Breast epithelium (tissue), 4 donors: Measurements from ENCODE around the gene ACOT12. TPM values are rescaled to one million over a fixed set of nuclear protein-coding genes. Genes with fewer than 3 reads are reported as not detected.
"Not testable (repeated sequence)": the region's sequence is repeated elsewhere in the genome, so short reads cannot be mapped to it uniquely, and the experiment has no call there.

Experiments
- DNase-seq, 2 donors: peaks; one replicate each; pipeline ENCODE4 v3.0.0-alpha.2; 2019; ENCODE audit warnings: low spot score in 2 of 2
- H3K27ac ChIP-seq, 2 donors: fragments of 200-600 bp; sonication (generic) in 1 of 2; one replicate each; pipeline ENCODE4 v1.5.1; 2016 to 2019; ENCODE audit warnings: mild to moderate bottlenecking in 1 of 2
- H3K27me3 ChIP-seq, 2 donors: fragments of 200-600 bp; sonication (generic) in 1 of 2; one replicate each; pipeline versions ENCODE4 v1.5.1 to v1.6.0; 2017 to 2019; ENCODE audit warnings: control low read depth in 1 of 2, mild to moderate bottlenecking in 1 of 2
- H3K36me3 ChIP-seq: fragments of 200-600 bp; one replicate; pipeline ENCODE4 v1.5.1; 2019
- H3K4me1 ChIP-seq, 2 donors: fragments of 200-600 bp; sonication (generic); one replicate each; pipeline ENCODE4 v1.5.1; 2016 to 2019; ENCODE audit warnings: control low read depth in 1 of 2
- H3K4me3 ChIP-seq, 3 donors: fragments of 200-600 bp; sonication (generic); 1 replicate in 2 of 3; 2 replicates in 1 of 3; pipeline ENCODE4 v1.5.1; 2016 to 2019; ENCODE audit warnings: mild to moderate bottlenecking in 3 of 3, moderate library complexity in 2 of 3
- H3K9me3 ChIP-seq, 2 donors: fragments of 200-600 bp; sonication (generic) in 1 of 2; one replicate each; pipeline ENCODE4 v1.5.1; 2016 to 2019; ENCODE audit warnings: control low read depth in 1 of 2
- CTCF ChIP-seq, 3 donors: fragments of 450-650 bp; IDR thresholded peaks; one replicate each; pipeline ENCODE4 v1.5.1; 2016 to 2017; ENCODE audit warnings: antibody characterized with exemption in 3 of 3, mild to moderate bottlenecking in 3 of 3, moderate library complexity in 3 of 3
- POLR2A ChIP-seq: fragments of 450-650 bp; IDR thresholded peaks from one replicate; pipeline ENCODE4 v1.6.1; 2016; ENCODE audit warnings: antibody characterized with exemption, mild to moderate bottlenecking, moderate library complexity
- POLR2AphosphoS5 ChIP-seq, 3 donors: sonication (generic); formaldehyde crosslinking; IDR thresholded peaks; one replicate each; pipeline ENCODE4 v1.6.1; 2017; ENCODE audit warnings: antibody characterized with exemption in 3 of 3
- intact Hi-C: fragments of 100-400 bp; cut with DNase I; formaldehyde crosslinking; loops from one replicate; pipeline ENCODE4 v1.15.1; 2023; ENCODE audit warnings: low total_unique reads
- total RNA-seq, 3 donors: library from RNA; depleted of rRNA; stranded (reverse); fragments of >200 nt; gene quantifications; one replicate each; pipeline ENCODE4 v1.1.0, GENCODE V29; 2016

ACOT12 gene
- total RNA-seq, 3 donors from 2014 or later, result not detected

- Histone ChIP-seq H3K27ac (no peak overlapping the region), H3K9me3 (no peaks in the 10 kb centered on the region), H3K36me3 (no peaks in the 10 kb centered on the region), H3K27me3 (no peaks in the 10 kb centered on the region), H3K4me3 (no peak overlapping the region), H3K4me1 (no peaks in the 10 kb centered on the region)
- intact Hi-C loops, result no loop called here
- TF ChIP-seq POLR2AphosphoS5 (IDR thresholded peaks at IDR 0.05), result no peak
- no peak for TF ChIP-seq CTCF (IDR thresholded peaks at IDR 0.05)
- no peak for TF ChIP-seq POLR2A
- DNase-seq, result no peak
Measured at GRCh38 chr5:81349161-81349560, 44.8 kb downstream of the ACOT12 start.

- H3K4me1 ChIP-seq, result no peaks in the 10 kb centered on the region
- TF ChIP-seq POLR2AphosphoS5 (IDR thresholded peaks at IDR 0.05) (no peak), POLR2A (no peak), CTCF (IDR thresholded peaks at IDR 0.05) (no peak)
- no peaks in the 10 kb centered on the region for H3K9me3 ChIP-seq
- DNase-seq, result no peak
- H3K4me3 ChIP-seq, result no peak overlapping the region
- H3K36me3 ChIP-seq, result no peaks in the 10 kb centered on the region
- H3K27ac ChIP-seq, result no peak overlapping the region
- H3K27me3 ChIP-seq, result no peaks in the 10 kb centered on the region
- intact Hi-C loops, result no loop called here
Measured at GRCh38 chr5:81345411-81346003, 48.4 kb downstream of the ACOT12 start.

- no peak overlapping the region for H3K4me3 ChIP-seq
- H3K4me1 ChIP-seq, result no peaks in the 10 kb centered on the region
- TF ChIP-seq POLR2A (no peak), POLR2AphosphoS5 (IDR thresholded peaks at IDR 0.05) (no peak), CTCF (IDR thresholded peaks at IDR 0.05) (no peak)
- H3K36me3 ChIP-seq, result no peaks in the 10 kb centered on the region
- DNase-seq, result no peak
- H3K27me3 ChIP-seq, result no peaks in the 10 kb centered on the region
- intact Hi-C loops, result no loop called here
- H3K9me3 ChIP-seq, result no peaks in the 10 kb centered on the region
- H3K27ac ChIP-seq, result no peak overlapping the region
Measured at GRCh38 chr5:81344736-81345135, 49.2 kb downstream of the ACOT12 start.

GRCh38 chr5:81338213-81338612 is 55.7 kb downstream of the ACOT12 start:
- H3K9me3 ChIP-seq, DNase-seq, H3K4me3 ChIP-seq, H3K36me3 ChIP-seq, H3K27me3 ChIP-seq, H3K27ac ChIP-seq, H3K4me1 ChIP-seq, intact Hi-C loops: not testable (repeated sequence)

- DNase-seq, result no peak
- Histone ChIP-seq H3K27ac (no peak overlapping the region), H3K36me3 (no peaks in the 10 kb centered on the region), H3K4me3 (no peak overlapping the region), H3K9me3 (no peaks in the 10 kb centered on the region), H3K4me1 (no peaks in the 10 kb centered on the region), H3K27me3 (no peaks in the 10 kb centered on the region)
- intact Hi-C loops, result loop anchor here (2.0 kb wide), 1 partner anchor 79 kb away; no protein-coding TSS in a partner anchor
- TF ChIP-seq CTCF (IDR thresholded peaks at IDR 0.05) (no peak), POLR2A (no peak), POLR2AphosphoS5 (IDR thresholded peaks at IDR 0.05) (no peak)
Measured at GRCh38 chr5:81337803-81338202, 56.1 kb downstream of the ACOT12 start.

- Histone ChIP-seq H3K9me3 (no peaks in the 10 kb centered on the region), H3K36me3 (no peaks in the 10 kb centered on the region), H3K4me3 (no peak overlapping the region), H3K4me1 (no peaks in the 10 kb centered on the region), H3K27me3 (no peaks in the 10 kb centered on the region), H3K27ac (no peak overlapping the region)
- intact Hi-C loops, result loop anchor here (2.0 kb wide), 1 partner anchor 78 kb away; no protein-coding TSS in a partner anchor
- no peak for TF ChIP-seq CTCF (IDR thresholded peaks at IDR 0.05)
- no peak for TF ChIP-seq POLR2AphosphoS5 (IDR thresholded peaks at IDR 0.05)
- no peak for TF ChIP-seq POLR2A
- DNase-seq, result no peak
Measured at GRCh38 chr5:81336556-81336955, 57.4 kb downstream of the ACOT12 start.
